HCT116 (cell line): ENCODE results near the gene POLR2A. TPM values are rescaled to one million over a fixed set of nuclear protein-coding genes. Genes with fewer than 3 reads are reported as not detected.

Experiments used
- ATAC-seq: fragments of 200-7000 bp; cut with Tn5 transposase; 2 replicates; pipeline ENCODE4 v1.9.1; 2020; ENCODE audit warnings: mild to moderate bottlenecking, moderate library complexity
- Bru-seq: library from RNA; stranded (reverse); fragments of 400-500 nt; gene quantifications from one replicate; lab custom pipeline; 2021; lab: Mats Ljungman, UMichigan
- BruChase-seq, 2 experiments: library from RNA; stranded (reverse); fragments of 400-500 nt; gene quantifications; one replicate each; lab custom pipeline; 2021; lab: Mats Ljungman, UMichigan
- BruUV-seq: library from RNA; stranded (reverse); fragments of 400-500 nt; replicated peaks from 2 replicates; lab custom pipeline; 2021; lab: Mats Ljungman, UMichigan
- CTCF ChIA-PET: fragments of 300-600 bp; sonication (Branson Sonifier 250); formaldehyde crosslinking; loops from one replicate; lab custom pipeline; 2021; ENCODE audit warnings: antibody characterized with exemption; lab: Charles Lee
- POLR2A ChIA-PET: fragments of 300-600, 350-600 bp; sonication (Branson Sonifier 250); formaldehyde crosslinking; loops from one replicate; lab custom pipeline; 2021; ENCODE audit warnings: antibody characterized with exemption; lab: Charles Lee
- RAD21 ChIA-PET, 2 experiments: fragments of 300-600 bp; sonication (Branson Sonifier 250); formaldehyde crosslinking; loops; one replicate each; lab custom pipeline; 2023; ENCODE audit warnings: low total read pairs in 2 of 2; ENCODE audit not compliant: uncharacterized antibody in 2 of 2, unreplicated experiment in 2 of 2, low non-redundant PET in 1 of 2; lab: Charles Lee
- DNase-seq: peaks from one replicate; pipeline ENCODE4 v3.0.0-alpha.2; 2010; ENCODE audit warnings: low read depth, low spot score
- H2AFZ ChIP-seq: fragments of 200-600 bp; shearing (Covaris generic), sonication (generic); 2 replicates; pipeline ENCODE4 v1.6.1; 2017; ENCODE audit warnings: low read depth, mixed run types, mixed read lengths, antibody characterized with exemption, low read length; ENCODE audit not compliant: poor library complexity, severe bottlenecking
- H3K27ac ChIP-seq: 2 replicates; pipeline ENCODE4 v1.5.1; 2012; ENCODE audit warnings: low read depth, low read length
- H3K27me3 ChIP-seq: fragments of 200-600 bp; sonication (generic); 2 replicates; pipeline ENCODE4 v1.6.1; 2016; ENCODE audit warnings: mixed run types, low read length, mixed read lengths; ENCODE audit not compliant: insufficient read depth
- H3K36me3 ChIP-seq, 2 experiments: fragments of 200-500 bp in 1 of 2; fragments of 200-600 bp in 1 of 2; sonication (Bioruptor generic) in 1 of 2; sonication (generic) in 1 of 2; 2 replicates each; pipeline versions ENCODE4 v1.5.1 to v1.6.1; 2014 to 2016; ENCODE audit warnings: low read length in 2 of 2, inconsistent platforms in 1 of 2, mixed read lengths in 1 of 2, mixed run types in 1 of 2; ENCODE audit not compliant: insufficient read depth in 2 of 2, control insufficient read depth in 1 of 2
- H3K4me1 ChIP-seq, 2 experiments: fragments of 200-600 bp in 1 of 2; sonication (generic) in 1 of 2; 2 replicates each; pipeline versions ENCODE4 v1.5.1 to v1.6.1; 2012 to 2017; ENCODE audit warnings: low read length in 2 of 2, inconsistent platforms in 1 of 2, mild to moderate bottlenecking in 1 of 2, mixed read lengths in 1 of 2, mixed run types in 1 of 2, moderate library complexity in 1 of 2; ENCODE audit not compliant: insufficient read depth in 2 of 2, control insufficient read depth in 1 of 2
- H3K4me2 ChIP-seq: fragments of 200-600 bp; sonication (generic); 2 replicates; pipeline ENCODE4 v1.6.1; 2017; ENCODE audit warnings: mixed run types, low read length, mixed read lengths
- H3K4me3 ChIP-seq, 2 experiments: fragments of 200-600 bp in 1 of 2; sonication (generic) in 1 of 2; replicated peaks in 1 of 2; 2 replicates each; pipeline ENCODE4 v1.5.1; 2011 to 2016; ENCODE audit warnings: low read length in 2 of 2, control low read depth in 1 of 2, low read depth in 1 of 2, mild to moderate bottlenecking in 1 of 2, mixed read lengths in 1 of 2, mixed run types in 1 of 2
- H3K79me2 ChIP-seq: fragments of 200-600 bp; sonication (generic); 2 replicates; pipeline ENCODE4 v1.6.1; 2017; ENCODE audit warnings: mild to moderate bottlenecking, mixed run types, low read length, moderate library complexity, mixed read lengths; ENCODE audit not compliant: insufficient read depth
- H3K9ac ChIP-seq: fragments of 200-600 bp; sonication (generic); 2 replicates; pipeline ENCODE4 v1.6.1; 2016; ENCODE audit warnings: low read length, mixed read lengths
- H3K9me2 ChIP-seq: fragments of 200-600 bp; sonication (generic), shearing (Covaris generic); 2 replicates; pipeline ENCODE4 v1.6.1; 2017; ENCODE audit warnings: mixed run types, mild to moderate bottlenecking, moderate library complexity; ENCODE audit not compliant: insufficient read depth
- H3K9me3 ChIP-seq, 2 experiments: fragments of 200-500 bp in 1 of 2; fragments of 200-600 bp in 1 of 2; sonication (Bioruptor generic) in 1 of 2; sonication (generic) in 1 of 2; 2 replicates each; pipeline ENCODE4 v1.6.1; 2014 to 2017; ENCODE audit warnings: low read length in 2 of 2, mixed read lengths in 2 of 2, inconsistent platforms in 1 of 2, low read depth in 1 of 2, mild to moderate bottlenecking in 1 of 2, mixed run types in 1 of 2, moderate library complexity in 1 of 2; ENCODE audit not compliant: control insufficient read depth in 1 of 2, insufficient read depth in 1 of 2
- H4K20me1 ChIP-seq: fragments of 200-600 bp; sonication (generic), shearing (Covaris generic); 2 replicates; pipeline ENCODE4 v1.6.1; 2017; ENCODE audit warnings: mixed run types, mild to moderate bottlenecking, moderate library complexity; ENCODE audit not compliant: insufficient read depth
- ATF3 ChIP-seq: IDR thresholded peaks from 2 replicates; pipeline ENCODE4 v1.6.1; 2012
- CBX3 ChIP-seq: IDR thresholded peaks from 2 replicates; pipeline ENCODE4 v1.6.1; 2012; ENCODE audit warnings: low read depth
- CEBPB ChIP-seq: IDR thresholded peaks from 2 replicates; pipeline ENCODE4 v1.6.1; 2012; ENCODE audit warnings: low read depth
- CTCF ChIP-seq, 3 experiments: fragments of 200-600 bp in 1 of 3; sonication (generic) in 1 of 3; IDR thresholded peaks in 2 of 3; conservative IDR thresholded peaks in 1 of 3; 2 replicates each; pipeline ENCODE4 v1.5.1; 2012 to 2017; ENCODE audit warnings: low read depth in 2 of 3, low read length in 2 of 3, antibody characterized with exemption in 1 of 3, borderline replicate concordance in 1 of 3, control low read depth in 1 of 3, mild to moderate bottlenecking in 1 of 3, mixed read lengths in 1 of 3, mixed run types in 1 of 3, moderate library complexity in 1 of 3; ENCODE audit not compliant: insufficient read depth in 1 of 3
- EGR1 ChIP-seq: IDR thresholded peaks from 2 replicates; pipeline ENCODE4 v1.6.1; 2012; ENCODE audit warnings: low read depth
- ELF1 ChIP-seq: IDR thresholded peaks from 2 replicates; pipeline ENCODE4 v1.6.1; 2012; ENCODE audit warnings: low read depth, borderline replicate concordance
- EZH2 ChIP-seq: fragments of 200-600 bp; sonication (generic); IDR thresholded peaks from 2 replicates; pipeline ENCODE4 v1.6.1; 2017; ENCODE audit warnings: antibody characterized with exemption, mixed run types
- EZH2phosphoT487 ChIP-seq: fragments of 200-600 bp; IDR thresholded peaks from 2 replicates; pipeline ENCODE4 v1.6.1; 2018; ENCODE audit warnings: antibody characterized with exemption, borderline replicate concordance
- FOSL1 ChIP-seq: IDR thresholded peaks from 2 replicates; pipeline ENCODE4 v1.6.1; 2012; ENCODE audit warnings: low read depth
- JUND ChIP-seq: IDR thresholded peaks from 2 replicates; pipeline ENCODE4 v1.6.1; 2012
- MAX ChIP-seq: IDR thresholded peaks from 2 replicates; pipeline ENCODE4 v1.6.1; 2012
- POLR2A ChIP-seq: IDR thresholded peaks from 2 replicates; pipeline ENCODE4 v1.7.0; 2011; ENCODE audit warnings: borderline replicate concordance; ENCODE audit not compliant: insufficient read depth, insufficient read length; ENCODE audit errors: extremely low read depth
- RAD21 ChIP-seq: IDR thresholded peaks from 2 replicates; pipeline ENCODE4 v1.6.1; 2012; ENCODE audit warnings: low read depth, mild to moderate bottlenecking
- SIN3A ChIP-seq: IDR thresholded peaks from 2 replicates; pipeline ENCODE4 v1.6.1; 2012; ENCODE audit warnings: low read depth
- SP1 ChIP-seq: IDR thresholded peaks from 2 replicates; pipeline ENCODE4 v1.6.1; 2012; ENCODE audit warnings: low read depth
- SRF ChIP-seq: IDR thresholded peaks from 2 replicates; pipeline ENCODE4 v1.6.1; 2012; ENCODE audit warnings: low read depth
- TCF7L2 ChIP-seq: IDR thresholded peaks from 2 replicates; pipeline ENCODE4 v1.7.0; 2011; ENCODE audit warnings: borderline replicate concordance, inconsistent platforms; ENCODE audit not compliant: insufficient read depth, insufficient read length; ENCODE audit errors: extremely low read depth
- YY1 ChIP-seq: IDR thresholded peaks from 2 replicates; pipeline ENCODE4 v1.6.1; 2011; ENCODE audit warnings: low read length, low read depth, moderate library complexity, mild to moderate bottlenecking; ENCODE audit not compliant: insufficient replicate concordance; ENCODE audit errors: extremely low read depth
- ZBTB33 ChIP-seq: IDR thresholded peaks from 2 replicates; pipeline ENCODE4 v1.6.1; 2011; ENCODE audit warnings: mild to moderate bottlenecking, low read length, moderate library complexity; ENCODE audit not compliant: insufficient replicate concordance; ENCODE audit errors: extremely low read depth
- ZFX ChIP-seq: fragments of 450-650 bp; IDR thresholded peaks from 2 replicates; pipeline ENCODE4 v1.6.1; 2017
- ZNF274 ChIP-seq: fragments of 200-500 bp; sonication (Bioruptor generic); IDR thresholded peaks from 2 replicates; pipeline ENCODE4 v1.6.1; 2014; ENCODE audit warnings: mild to moderate bottlenecking, low read depth, low read length, inconsistent platforms
- intact Hi-C: fragments of 100-400 bp; cut with micrococcal nuclease; formaldehyde crosslinking; loops from 2 replicates; pipeline ENCODE4 v1.10.0; 2022
- long read RNA-seq: library from polyadenylated mRNA; unstranded; transcript quantifications from one replicate; pipeline ENCODE4 v2.0.0, GENCODE V29; 2021; ENCODE audit not compliant: unreplicated experiment
- polyA plus RNA-seq: library from polyadenylated mRNA; unstranded; fragments of >200 nt; gene quantifications from 2 replicates; pipeline ENCODE4 v1.2.1, GENCODE V29; 2012; ENCODE audit warnings: missing spikeins
- total RNA-seq: library from RNA; stranded (reverse); gene quantifications from one replicate; pipeline ENCODE4 v1.2.1, GENCODE V29; 2021; ENCODE audit not compliant: unreplicated experiment

Gene POLR2A
- total RNA-seq (205 TPM), Bru-seq, nascent RNA (percentile 96 among the genes with signal in this experiment), BruChase-seq, experiment 1, labeled RNA remaining after a 6-hour chase (percentile 97 among the genes with signal in this experiment), BruChase-seq, experiment 2, labeled RNA remaining after a 2-hour chase (percentile 96 among the genes with signal in this experiment)
- polyA plus RNA-seq: 162 and 167 TPM in 2 replicates
- long read RNA-seq, partial matches to known transcripts: 40 of 46 reads
- long read RNA-seq, other reads (novel, unspliced or antisense): 6 of 46 reads

GRCh38 chr17:7484067-7484918, at the start of gene POLR2A:
Gene POLR2A (plus strand): TSS chr17:7484366.
- H4K20me1 ChIP-seq: peaks cover 29% of the 10 kb centered on the region; the same call in 1 of the 2 replicates
- RAD21 ChIA-PET: no interaction called here
- H3K9ac ChIP-seq: peak within 1 kb of the TSS; percentile 100
- H3K27ac ChIP-seq: peak within 1 kb of the TSS; percentile 87
- H3K36me3 ChIP-seq: peaks cover 2 to 19% of the 10 kb centered on the region in 2 experiments; a peak in 2 of 4 replicates
- no TSS peak for BruUV-seq
- H3K9me3 ChIP-seq: no peaks in the 10 kb centered on the region
- ATAC-seq (peak; percentile 78), DNase-seq (peak; percentile 92)
- H3K4me3 ChIP-seq: peak within 1 kb of the TSS; percentile 95 to 100
- peak within 1 kb of the TSS; percentile 74 for H2AFZ ChIP-seq
- H3K4me1 ChIP-seq: peaks cover 12 to 52% of the 10 kb centered on the region in 2 experiments; a peak in 3 of 4 replicates
- no peaks in the 10 kb centered on the region for H3K27me3 ChIP-seq
- peaks cover 48% of the 10 kb centered on the region for H3K79me2 ChIP-seq
- POLR2A ChIA-PET: interaction anchor here (0.8 to 2.3 kb wide), 8 partner anchors 9 to 155 kb away, joined by 3 to 11 read pairs (median 4); partner anchors contain the start of genes SAT2, TMEM102 and TMEM256
- intact Hi-C loops: loop anchor here (2.0 to 10.0 kb wide), 4 partner anchors 39 to 133 kb away; partner anchors contain the start of genes CHRNB1 and SENP3
- no peaks in the 10 kb centered on the region for H3K9me2 ChIP-seq
- H3K4me2 ChIP-seq: peak within 1 kb of the TSS; percentile 100
- CTCF ChIA-PET: interaction anchor here (1.6 kb wide), 1 partner anchor 76 kb away, joined by 3 read pairs; no protein-coding TSS in a partner anchor
- TF ChIP-seq ZBTB33: peak; percentile 70
- peak; percentile 56; the same call in 1 of the 2 replicates for TF ChIP-seq JUND
- peak; percentile 99 for TF ChIP-seq SIN3A
- TF ChIP-seq FOSL1: no peak
- peak; percentile 100 for TF ChIP-seq POLR2A
- peak; percentile 80 for TF ChIP-seq EGR1
- TF ChIP-seq EZH2phosphoT487: no peak
- TF ChIP-seq CTCF (IDR thresholded peaks at IDR 0.05 in 2 of 3, conservative IDR thresholded peaks at IDR 0.05 in 1 of 3; ENCODE audit: borderline replicate concordance in 1 of 3, insufficient read depth in 1 of 3, low read depth in 2 of 3, low read length in 2 of 3): no peak
- TF ChIP-seq RAD21: no peak
- TF ChIP-seq MAX: peak; percentile 73
- TF ChIP-seq SRF: no peak; the same call in 1 of the 2 replicates
- peak; percentile 85 for TF ChIP-seq SP1
- TF ChIP-seq ZNF274: no peak
- TF ChIP-seq YY1: peak; percentile 73
- no peak; the same call in 1 of the 2 replicates for TF ChIP-seq ELF1
- no peak for TF ChIP-seq ATF3
- no peak for TF ChIP-seq ZFX
- TF ChIP-seq CBX3: peak; percentile 58
- TF ChIP-seq CEBPB: no peak
- peak; percentile 74 for TF ChIP-seq TCF7L2
- TF ChIP-seq EZH2: no peak
